ENCODE measurements around the gene MGAT3.

Gene MGAT3

GRCh38 chr22:39453765-39454378, 2.9 kb upstream of the MGAT3 start:
- H3K79me2 ChIP-seq (ENCODE audit: low read length): peaks cover 88% of the 10 kb centered on the region
- no peak overlapping the region for H3K27ac ChIP-seq (ENCODE audit: low read length)
- no peak overlapping the region for H3K4me2 ChIP-seq (ENCODE audit: low read depth, low read length)
- no peaks in the 10 kb centered on the region for H4K20me1 ChIP-seq (ENCODE audit: insufficient read depth, low read length)
- no peaks in the 10 kb centered on the region for H3K9me2 ChIP-seq (replicated peaks; ENCODE audit: insufficient read depth, low read length)
- TF ChIP-seq EZH2 (optimal IDR thresholded peaks at IDR 0.05; ENCODE audit: low read depth, low read length) (no peak), EZH2phosphoT487 (IDR thresholded peaks at IDR 0.05; ENCODE audit: low read length) (no peak)
- TF ChIP-seq, protein P1, sequence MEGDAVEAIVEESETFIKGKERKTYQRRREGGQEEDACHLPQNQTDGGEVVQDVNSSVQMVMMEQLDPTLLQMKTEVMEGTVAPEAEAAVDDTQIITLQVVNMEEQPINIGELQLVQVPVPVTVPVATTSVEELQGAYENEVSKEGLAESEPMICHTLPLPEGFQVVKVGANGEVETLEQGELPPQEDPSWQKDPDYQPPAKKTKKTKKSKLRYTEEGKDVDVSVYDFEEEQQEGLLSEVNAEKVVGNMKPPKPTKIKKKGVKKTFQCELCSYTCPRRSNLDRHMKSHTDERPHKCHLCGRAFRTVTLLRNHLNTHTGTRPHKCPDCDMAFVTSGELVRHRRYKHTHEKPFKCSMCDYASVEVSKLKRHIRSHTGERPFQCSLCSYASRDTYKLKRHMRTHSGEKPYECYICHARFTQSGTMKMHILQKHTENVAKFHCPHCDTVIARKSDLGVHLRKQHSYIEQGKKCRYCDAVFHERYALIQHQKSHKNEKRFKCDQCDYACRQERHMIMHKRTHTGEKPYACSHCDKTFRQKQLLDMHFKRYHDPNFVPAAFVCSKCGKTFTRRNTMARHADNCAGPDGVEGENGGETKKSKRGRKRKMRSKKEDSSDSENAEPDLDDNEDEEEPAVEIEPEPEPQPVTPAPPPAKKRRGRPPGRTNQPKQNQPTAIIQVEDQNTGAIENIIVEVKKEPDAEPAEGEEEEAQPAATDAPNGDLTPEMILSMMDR (IDR thresholded peaks at IDR 0.05; ENCODE audit: low read length): no peak
- H3K27me3 ChIP-seq (replicated peaks; ENCODE audit: insufficient read depth, low read length): no peaks in the 10 kb centered on the region
- no peak for DNase-seq
- no peaks in the 10 kb centered on the region for H3F3A ChIP-seq (ENCODE audit: insufficient read depth, low read length)
- no peak overlapping the region for H3K9ac ChIP-seq (ENCODE audit: low read length)
- no peak overlapping the region for H3K4me3 ChIP-seq (ENCODE audit: low read length)
- peaks cover 21% of the 10 kb centered on the region for H3K4me1 ChIP-seq (ENCODE audit: low read length)
- peaks cover 3% of the 10 kb centered on the region; the same call in 1 of the 2 replicates for H3K36me3 ChIP-seq (replicated peaks; ENCODE audit: insufficient read depth, low read length)
- no peak overlapping the region for H2AFZ ChIP-seq (ENCODE audit: low read length)
- no peaks in the 10 kb centered on the region for H3K9me3 ChIP-seq (replicated peaks; ENCODE audit: insufficient read depth, low read length)

DNA sequence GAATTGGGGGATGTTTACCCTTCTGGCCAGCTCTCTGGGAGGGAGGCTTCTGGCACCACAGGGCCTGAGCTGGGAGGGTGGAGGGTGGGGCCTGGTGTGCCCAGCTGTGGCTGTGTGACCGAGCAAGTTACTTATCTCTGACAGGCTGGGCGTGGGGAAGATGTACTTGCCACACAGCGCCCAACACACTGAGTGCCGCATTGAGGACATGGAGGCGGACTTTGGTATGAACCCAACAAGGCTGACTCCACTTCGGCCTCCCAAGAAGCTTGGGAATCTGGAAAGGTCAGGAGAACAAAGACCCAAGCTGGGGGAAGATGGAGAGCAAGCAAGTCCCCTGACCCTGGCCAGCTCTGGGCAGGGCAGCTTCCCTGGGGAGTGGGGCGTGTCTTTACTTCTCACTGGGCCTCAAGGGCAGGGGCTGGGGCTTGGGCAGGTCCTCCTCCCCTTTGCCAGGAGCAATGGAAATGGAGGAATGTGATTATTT, 2.4 kb upstream of the MGAT3 start:
- no peaks in the 10 kb centered on the region for H4K20me1 ChIP-seq (ENCODE audit: insufficient read depth, low read length)
- H3K4me1 ChIP-seq (ENCODE audit: low read length): peaks cover 16% of the 10 kb centered on the region
- H3K9me3 ChIP-seq (replicated peaks; ENCODE audit: insufficient read depth, low read length): no peaks in the 10 kb centered on the region
- no peak overlapping the region for H2AFZ ChIP-seq (ENCODE audit: low read length)
- DNase-seq: no peak
- H3K4me2 ChIP-seq (ENCODE audit: low read depth, low read length): no peak overlapping the region
- no peaks in the 10 kb centered on the region for H3K9me2 ChIP-seq (replicated peaks; ENCODE audit: insufficient read depth, low read length)
- H3K79me2 ChIP-seq (ENCODE audit: low read length): peaks cover 87% of the 10 kb centered on the region
- H3F3A ChIP-seq (ENCODE audit: insufficient read depth, low read length): no peaks in the 10 kb centered on the region
- H3K27me3 ChIP-seq (replicated peaks; ENCODE audit: insufficient read depth, low read length): no peaks in the 10 kb centered on the region
- H3K4me3 ChIP-seq (ENCODE audit: low read length): no peak overlapping the region
- H3K27ac ChIP-seq (ENCODE audit: low read length): no peak overlapping the region
- H3K36me3 ChIP-seq (replicated peaks; ENCODE audit: insufficient read depth, low read length): peaks cover 3% of the 10 kb centered on the region; the same call in 1 of the 2 replicates
- no peak overlapping the region for H3K9ac ChIP-seq (ENCODE audit: low read length)
- TF ChIP-seq EZH2phosphoT487 (IDR thresholded peaks at IDR 0.05; ENCODE audit: low read length) (no peak), EZH2 (optimal IDR thresholded peaks at IDR 0.05; ENCODE audit: low read depth, low read length) (no peak)
- TF ChIP-seq, protein P1 (IDR thresholded peaks at IDR 0.05; ENCODE audit: low read length): no peak

- no peak overlapping the region for H2AFZ ChIP-seq (ENCODE audit: low read length)
- H3K9ac ChIP-seq (ENCODE audit: low read length): no peak overlapping the region
- peaks cover 3% of the 10 kb centered on the region; the same call in 1 of the 2 replicates for H3K36me3 ChIP-seq (replicated peaks; ENCODE audit: insufficient read depth, low read length)
- H3F3A ChIP-seq (ENCODE audit: insufficient read depth, low read length): no peaks in the 10 kb centered on the region
- no peak for DNase-seq
- H3K4me3 ChIP-seq (ENCODE audit: low read length): no peak overlapping the region
- H3K79me2 ChIP-seq (ENCODE audit: low read length): peaks cover 87% of the 10 kb centered on the region
- no peaks in the 10 kb centered on the region for H4K20me1 ChIP-seq (ENCODE audit: insufficient read depth, low read length)
- no peak overlapping the region for H3K4me2 ChIP-seq (ENCODE audit: low read depth, low read length)
- TF ChIP-seq, protein P1 (IDR thresholded peaks at IDR 0.05; ENCODE audit: low read length): no peak
- TF ChIP-seq EZH2phosphoT487 (IDR thresholded peaks at IDR 0.05; ENCODE audit: low read length) (no peak), EZH2 (optimal IDR thresholded peaks at IDR 0.05; ENCODE audit: low read depth, low read length) (no peak)
- H3K27ac ChIP-seq (ENCODE audit: low read length): no peak overlapping the region
- H3K27me3 ChIP-seq (replicated peaks; ENCODE audit: insufficient read depth, low read length): no peaks in the 10 kb centered on the region
- H3K9me3 ChIP-seq (replicated peaks; ENCODE audit: insufficient read depth, low read length): no peaks in the 10 kb centered on the region
- H3K9me2 ChIP-seq (replicated peaks; ENCODE audit: insufficient read depth, low read length): no peaks in the 10 kb centered on the region
- H3K4me1 ChIP-seq (ENCODE audit: low read length): no peaks in the 10 kb centered on the region
Measured at GRCh38 chr22:39457198-39457555, 365 bp downstream of the MGAT3 start.

All from MM.1S (cell line).